NCI-H2171 treated with DMSO at 0.1 percent for 48 hours (cell line): ENCODE results near the gene LMO7.

Experiments
- DNase-seq: peaks from one replicate; lab custom pipeline; 2025; lab: John Stamatoyannopoulos, UW

Gene LMO7

DNA sequence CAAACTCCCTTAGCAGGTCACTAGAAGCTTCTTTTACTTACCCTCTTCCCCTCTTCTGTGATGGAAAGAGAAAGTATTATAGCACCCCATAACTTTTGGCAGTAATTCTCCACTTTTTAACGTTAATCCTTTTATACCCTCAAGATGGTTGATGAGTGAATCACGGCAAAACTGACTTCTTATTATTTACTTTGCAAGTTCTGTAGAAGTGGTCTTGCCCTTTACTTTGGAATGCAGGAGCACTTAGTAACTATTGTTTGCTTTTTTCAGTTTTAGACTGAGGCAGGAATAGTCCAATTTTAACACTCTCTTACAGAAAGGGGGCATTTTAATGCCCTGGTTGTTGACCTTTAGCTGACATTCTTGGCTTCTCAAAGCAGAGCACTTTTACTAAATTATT lies 260.1 kb downstream of the LMO7 start:
- DNase-seq, result no peak

DNA sequence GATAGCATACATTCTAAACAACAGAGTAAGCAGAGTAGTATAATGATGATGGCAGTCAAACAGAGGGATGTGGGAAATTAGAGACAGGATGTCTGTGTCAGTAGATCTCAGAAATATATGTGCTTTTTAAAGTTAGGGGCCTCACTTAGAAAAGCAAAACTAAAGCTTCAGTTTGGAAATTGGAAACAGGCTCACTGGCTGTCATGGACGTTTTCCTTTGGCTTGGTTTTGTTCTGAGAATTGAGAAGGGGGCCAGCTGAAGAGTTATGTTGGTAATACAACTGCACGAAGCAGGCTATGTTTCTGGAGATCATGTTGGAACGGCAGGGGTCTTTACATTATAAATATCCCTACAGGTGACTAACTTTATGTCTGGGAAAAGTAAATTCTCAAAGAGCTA lies 261.3 kb downstream of the LMO7 start:
- no peak for DNase-seq

DNA sequence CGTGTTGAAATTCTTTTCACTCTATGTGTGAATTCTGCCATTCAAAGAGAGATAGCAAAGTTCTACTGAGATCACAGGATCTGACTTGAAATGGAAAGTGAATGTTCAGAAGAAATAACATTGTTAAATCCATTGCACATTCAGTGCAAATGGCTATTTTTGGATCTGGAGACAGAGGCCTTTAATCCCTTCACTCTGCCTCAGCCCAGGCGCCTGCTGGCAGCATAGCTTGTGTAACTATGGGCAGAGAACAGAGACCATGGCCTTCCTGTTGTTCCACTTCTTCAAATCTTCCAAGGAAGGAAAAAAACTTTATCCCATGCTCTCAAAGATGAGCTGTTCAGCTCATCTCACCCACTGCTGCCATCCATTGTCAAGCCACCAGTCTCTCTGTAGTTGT lies 265.4 kb downstream of the LMO7 start:
- no peak for DNase-seq

DNA sequence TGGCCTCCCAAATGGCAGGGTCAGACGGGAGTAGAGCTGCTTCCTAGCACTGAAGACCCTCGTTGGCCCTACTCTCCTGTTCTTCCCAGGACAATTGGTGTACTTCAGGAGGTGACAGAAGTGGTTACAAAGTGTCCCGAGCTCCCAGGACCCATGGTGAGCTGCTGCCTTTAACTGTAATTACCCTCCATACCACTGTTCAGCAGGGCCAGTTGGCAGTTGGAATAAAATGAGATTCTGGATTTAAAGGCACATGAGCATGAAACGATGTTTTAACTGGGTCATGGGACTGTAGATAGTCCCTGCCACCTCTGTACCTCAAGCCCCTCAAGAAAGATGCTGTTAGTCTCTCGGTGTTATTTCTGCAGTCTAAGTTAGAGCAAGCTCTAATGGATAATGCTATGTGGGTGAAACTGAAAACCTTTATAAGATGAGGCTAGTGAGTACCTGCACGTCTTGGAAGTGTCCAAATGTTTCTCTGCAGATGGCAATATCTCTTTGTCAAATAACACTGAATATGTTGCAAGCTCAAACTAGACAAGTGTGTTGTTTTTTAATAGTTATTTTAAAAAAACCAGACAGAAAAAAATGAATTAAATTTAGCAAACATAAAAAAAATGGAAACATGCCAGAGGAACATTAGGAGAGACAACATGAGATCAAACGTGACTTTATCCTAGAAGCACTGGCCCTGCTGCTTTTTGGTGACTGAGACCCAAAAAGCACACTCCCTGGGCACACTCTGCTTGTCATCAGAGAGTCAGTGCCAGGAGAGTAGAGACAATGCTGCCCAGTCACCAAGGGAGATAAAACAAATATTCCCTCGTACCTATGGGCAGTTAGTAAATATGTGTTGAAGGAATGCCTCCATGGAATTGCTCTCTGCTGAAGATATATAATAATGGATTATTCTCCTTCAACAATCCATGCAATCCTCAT lies 266.3 kb downstream of the LMO7 start:
- peak; percentile 82 for DNase-seq

DNA sequence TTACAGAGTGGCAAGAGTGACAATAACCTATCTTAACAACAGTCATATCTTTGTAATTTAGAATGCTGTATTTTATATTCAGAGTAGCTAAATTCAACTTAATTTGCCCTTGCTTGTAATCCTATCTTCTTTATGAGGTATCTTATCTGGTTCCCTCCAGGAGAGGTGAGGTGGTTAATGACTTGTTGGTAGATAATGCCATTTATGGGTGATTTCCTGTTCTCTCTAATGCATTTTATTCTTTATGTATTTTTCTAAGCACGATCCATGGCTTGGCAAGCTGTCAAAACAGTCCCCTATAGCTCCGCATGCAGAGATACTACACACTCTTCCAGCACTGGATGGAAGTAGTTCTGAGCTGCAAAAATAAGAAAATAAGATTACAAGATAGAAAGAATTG lies 267.9 kb downstream of the LMO7 start:
- no peak for DNase-seq

- no peak for DNase-seq
Observed at GRCh38 chr13:75906315-75906714, 270.2 kb downstream of the LMO7 start.

GRCh38 chr13:75907044-75907443 lies 270.9 kb downstream of the LMO7 start:
- peak; percentile 53 for DNase-seq

GRCh38 chr13:75908141-75908540 lies 272.0 kb downstream of the LMO7 start:
- DNase-seq, result peak; percentile 86
